SHP77 treated with DMSO at 0.1 percent for 48 hours (cell line): ENCODE results near the gene INSIG1.

Source experiments
- DNase-seq: peaks from one replicate; lab custom pipeline; 2025; lab: John Stamatoyannopoulos, UW

Gene INSIG1

DNA sequence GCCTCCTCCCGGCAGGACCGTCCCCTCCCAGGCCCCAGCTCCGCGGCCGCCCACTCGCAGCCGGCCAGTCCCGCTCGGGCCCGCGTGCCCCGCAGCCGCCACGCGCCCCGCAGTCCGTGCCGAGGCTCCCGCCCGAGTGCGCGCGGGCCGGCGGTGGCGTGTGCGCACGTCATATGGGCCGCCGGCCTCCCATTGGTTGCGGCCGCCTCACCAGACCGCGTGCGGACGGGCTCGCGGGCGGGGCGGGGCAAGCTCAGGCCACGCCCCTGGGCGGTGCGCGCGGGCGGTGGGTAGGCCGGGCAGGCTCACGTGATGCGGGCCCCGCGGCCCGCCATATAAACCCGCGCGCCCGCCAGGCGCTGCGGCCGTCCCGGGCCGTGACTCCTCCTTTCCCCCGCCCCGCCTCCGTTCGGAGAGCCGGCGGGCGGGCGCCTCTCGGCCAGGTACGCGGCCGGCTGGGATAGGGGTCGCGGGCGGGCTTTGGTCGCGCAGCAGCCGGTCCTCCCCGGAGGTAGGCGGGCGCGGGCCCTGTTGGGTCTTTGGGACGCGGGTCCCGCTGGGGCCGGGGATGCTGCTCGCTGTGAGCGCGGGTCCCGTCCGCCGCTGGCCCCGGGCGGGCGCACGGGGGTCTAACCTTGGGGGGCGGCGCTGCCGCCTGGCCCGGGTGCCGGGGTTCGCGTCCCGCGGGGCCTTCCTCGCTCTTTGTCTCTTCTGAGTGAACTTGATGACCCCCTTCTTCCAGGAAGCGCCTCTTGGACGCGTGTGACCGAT lies at the start of gene INSIG1:
Gene INSIG1 (plus strand): TSS at position 362 of the 771 bp plus-strand sequence. CDS start 408 bp downstream, at position 770.
- DNase-seq, result peak; percentile 54

DNA sequence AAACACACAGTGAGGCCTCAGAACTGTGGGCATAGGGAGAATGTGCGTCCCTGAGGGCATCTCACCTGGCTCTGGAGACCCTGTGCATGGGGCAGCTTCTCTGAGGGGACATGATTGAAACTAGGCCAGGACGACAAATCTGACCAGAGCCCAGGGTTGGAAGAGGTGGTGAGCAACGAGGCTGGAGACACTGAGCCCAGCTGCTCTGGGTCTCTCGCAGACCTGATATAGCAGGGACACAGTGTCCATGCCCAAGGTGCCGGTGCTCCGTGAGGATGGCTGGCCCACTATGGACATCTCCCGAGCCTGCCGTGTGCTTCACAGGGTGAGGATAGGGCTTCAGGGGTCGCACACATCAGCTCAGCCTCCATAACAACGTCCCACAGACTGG lies 49.3 kb upstream of the INSIG1 start:
- no peak for DNase-seq

DNA sequence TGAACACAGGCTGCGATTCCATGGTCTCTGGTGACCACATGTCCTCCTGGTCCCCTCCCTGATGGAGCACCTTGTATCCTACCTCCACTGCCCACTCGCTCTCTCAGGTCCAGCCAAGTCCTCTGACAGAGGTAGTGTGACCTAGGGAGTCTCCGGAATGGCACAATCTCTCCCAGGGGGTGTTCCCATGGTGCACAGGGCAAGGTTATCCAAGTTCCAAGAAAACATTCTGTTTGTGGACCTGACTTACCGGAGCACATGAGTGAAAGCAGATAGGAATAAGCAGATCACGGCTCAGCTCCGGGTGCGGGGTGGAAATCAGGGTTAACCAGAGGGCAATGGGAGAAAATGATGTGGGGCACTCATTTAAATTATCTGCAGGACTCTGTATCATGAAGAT lies 45.8 kb upstream of the INSIG1 start:
- DNase-seq, result no peak

DNA sequence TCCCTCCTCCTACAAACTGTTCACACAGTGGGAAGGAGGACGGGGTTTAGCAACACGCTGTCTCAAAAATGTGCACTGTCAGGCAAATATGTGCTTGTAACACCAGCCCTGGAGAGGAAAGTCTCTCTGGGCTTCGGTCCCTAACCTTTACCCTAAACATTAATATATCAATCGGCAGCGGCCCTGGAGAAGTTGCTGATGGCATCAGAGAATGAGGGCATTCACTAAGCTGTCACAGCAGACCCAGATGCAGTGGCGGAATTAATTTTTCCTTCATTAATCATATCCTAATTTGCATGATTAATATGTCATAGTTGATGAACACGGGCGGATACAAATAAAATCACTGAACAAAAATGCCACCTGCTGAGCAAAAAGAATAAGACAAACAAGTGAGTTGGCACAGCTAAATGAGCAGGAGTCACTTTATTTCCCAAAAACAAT lies 45.2 kb upstream of the INSIG1 start:
- no peak for DNase-seq

DNA sequence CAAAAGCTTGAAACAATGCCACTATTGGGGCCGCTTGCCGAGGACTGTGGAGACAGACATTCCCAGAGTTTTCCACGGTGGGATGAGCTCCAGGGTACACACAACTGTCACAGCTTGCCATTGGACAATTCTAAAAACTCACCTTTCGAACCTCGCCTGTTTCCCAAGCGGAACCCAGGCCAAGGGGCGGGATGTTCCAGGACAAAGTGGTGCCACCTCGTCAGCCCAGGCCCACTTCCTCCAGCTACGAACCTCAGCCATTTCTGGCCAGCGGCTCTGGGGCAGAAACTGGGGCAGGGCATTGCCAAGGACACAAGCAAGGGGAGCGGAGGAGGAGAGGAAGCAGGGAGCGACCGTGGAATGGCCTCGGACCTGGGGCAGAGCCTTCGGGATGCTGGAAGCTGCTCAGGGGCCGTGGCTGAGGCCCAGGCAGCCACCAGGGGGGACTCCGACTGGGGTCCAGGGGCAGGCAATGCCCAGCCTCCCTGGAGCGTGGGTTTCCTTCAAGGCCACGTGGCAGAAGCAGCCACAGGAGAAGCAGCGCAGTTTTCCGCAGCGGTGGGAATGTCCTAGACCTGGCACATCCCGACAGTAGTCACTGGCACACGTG lies 44.7 kb upstream of the INSIG1 start:
- DNase-seq, result no peak

DNA sequence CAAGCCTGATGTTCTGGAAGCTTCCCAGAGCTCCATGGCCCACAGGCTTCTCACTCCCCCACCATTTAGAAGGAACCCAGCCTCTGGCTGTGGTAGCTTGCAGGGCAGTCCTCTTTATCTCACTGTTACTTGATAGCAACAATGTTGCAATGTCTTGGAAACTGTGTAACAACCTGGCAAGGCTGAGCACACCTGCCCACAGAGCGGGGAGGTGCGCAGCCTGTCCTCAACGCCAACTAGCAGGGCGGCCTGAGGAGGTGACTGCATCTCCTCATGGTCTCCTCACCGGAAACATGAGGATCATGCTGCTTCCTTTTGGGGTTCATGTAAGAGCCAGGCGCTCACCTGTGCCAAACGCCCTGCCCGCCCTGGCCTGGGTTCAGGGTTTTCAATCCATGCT lies 43.7 kb upstream of the INSIG1 start:
- DNase-seq, result no peak

DNA sequence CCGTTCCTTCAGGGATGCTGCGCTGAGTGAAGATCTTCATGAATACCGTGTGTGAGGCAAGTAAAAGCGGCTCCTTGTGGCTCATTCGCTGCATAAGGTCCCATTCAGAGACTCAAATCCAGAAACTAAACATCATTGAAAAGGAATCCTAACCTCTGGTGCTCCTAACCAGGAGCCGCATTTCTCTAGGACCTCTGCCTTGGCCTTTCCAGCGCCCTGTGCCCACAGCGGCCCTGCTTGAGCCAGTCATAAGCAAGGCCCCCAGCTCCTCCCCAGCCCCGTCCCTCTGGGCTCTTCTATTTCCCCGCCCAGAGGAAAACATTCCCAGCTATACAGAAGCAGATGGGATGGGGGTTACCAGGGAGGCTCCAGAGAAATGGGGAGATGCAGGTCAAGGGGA lies 42.6 kb upstream of the INSIG1 start:
- no peak for DNase-seq

DNA sequence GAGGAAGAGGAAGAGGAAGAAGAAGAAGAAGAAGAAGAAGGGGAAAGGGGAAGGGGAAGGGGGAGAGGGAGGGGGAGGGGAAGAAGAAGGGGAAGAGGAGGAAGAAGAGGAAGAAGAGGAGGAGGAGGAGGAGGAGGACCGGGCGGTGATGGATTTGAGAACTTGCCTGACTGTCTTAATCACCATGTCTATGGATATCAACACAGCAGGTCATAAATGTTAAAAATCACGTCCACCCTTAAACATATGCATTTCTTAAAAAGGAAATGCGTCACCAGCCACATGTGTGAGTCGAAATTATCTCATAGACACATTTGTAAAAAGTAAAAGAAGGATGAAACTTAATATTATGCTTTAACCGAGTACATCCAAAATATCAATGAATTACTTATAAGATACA lies 42.1 kb upstream of the INSIG1 start:
- no peak for DNase-seq

DNA sequence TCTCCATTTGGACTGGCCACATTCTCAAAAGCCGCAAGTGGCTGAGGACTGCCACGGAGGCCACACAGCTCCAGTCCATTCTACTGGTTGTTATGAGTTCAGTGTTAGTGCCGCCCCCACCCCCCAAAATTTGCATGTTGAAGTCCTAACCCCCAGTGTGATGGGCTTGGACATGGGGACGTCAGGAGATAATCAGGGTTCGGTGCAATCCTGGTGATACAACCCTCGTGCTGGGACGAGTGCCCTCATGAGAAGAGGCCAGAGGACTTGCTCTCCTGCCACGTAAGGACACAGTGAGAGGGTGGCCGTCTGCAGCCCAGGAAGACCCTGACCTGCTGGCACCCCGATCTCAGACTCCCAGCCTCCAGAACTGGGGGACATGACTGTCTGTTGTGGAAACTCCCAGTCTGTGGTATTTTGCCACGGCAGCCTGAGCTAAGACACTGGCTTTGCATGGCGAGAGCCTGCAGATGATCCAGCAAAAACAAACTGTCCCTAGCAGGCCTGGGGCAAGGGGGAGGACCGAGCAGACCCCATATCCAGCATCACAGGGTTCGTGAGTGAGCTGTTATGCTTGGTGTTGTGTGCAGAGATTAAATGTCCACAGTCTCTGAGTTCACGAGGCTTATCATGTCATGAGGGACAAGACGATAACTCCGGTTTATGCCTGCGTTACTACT lies 41.5 kb upstream of the INSIG1 start:
- DNase-seq, result no peak

DNA sequence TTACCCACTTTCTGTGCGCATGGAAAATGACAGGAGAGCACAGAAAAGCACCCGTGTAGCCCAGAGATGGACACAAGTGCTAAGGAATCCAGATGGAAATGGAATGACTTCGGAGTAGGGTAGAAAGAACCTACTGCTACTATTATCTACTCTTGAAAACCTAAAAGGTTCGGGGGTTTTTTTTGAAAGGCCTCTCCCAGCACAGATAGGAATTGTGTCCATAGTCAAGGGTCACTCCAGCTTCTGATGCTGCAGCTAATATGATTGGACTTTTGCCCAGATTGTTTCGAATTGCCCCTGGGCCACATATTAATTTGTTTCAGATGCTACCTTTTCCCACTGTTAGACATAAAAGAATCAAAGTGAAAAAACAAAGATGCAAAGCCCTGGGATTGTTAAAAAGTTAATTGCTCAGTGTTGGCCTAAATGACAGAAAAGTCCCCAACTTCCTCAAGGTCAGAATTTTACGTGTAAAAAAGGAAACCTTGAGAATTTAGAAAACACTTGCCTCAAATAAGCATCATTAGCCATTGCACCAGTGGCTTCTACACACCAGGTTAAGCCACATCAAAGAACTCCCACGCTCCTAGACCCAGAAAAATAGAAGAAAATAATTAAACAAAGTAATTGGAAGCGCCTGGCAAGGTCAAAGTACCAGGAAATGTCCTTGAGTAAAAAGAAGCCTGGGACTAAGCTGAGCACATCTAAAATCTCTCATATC lies 40.8 kb upstream of the INSIG1 start:
- no peak for DNase-seq

DNA sequence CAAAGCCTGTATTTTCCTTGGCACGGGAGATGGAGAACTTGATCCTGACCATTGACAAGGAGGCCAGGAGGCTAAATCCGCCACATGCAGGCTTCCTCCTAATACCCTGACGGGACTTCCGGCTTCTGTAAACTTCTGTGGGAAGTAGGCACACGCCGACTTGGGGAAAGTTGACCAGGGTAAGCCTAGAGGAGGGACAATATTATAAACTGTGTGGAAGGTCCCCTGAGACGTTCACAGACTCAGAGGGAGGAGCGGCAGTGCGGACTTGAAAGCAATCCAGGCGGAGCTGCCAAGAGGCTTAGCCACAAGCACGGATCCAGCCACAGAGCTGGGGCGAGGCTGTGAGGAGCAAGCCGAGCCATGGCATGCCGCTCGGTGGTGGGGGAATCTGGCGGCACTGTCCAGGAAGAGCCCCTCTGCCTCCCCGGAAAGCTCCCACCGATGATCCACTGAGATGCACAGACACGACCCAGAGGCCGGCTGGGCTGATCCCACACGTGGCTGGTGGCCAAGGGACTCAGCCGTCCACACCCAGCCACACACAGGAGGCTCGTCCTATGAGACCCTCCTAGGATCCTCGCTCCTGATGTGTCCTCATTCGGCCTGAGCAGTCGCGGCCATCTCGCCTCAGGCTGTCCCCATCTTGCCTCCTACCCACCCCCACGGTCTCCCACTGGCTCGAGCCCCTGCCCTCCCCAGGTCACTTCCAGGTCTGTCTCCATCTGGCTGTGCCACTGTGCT lies 40.0 kb upstream of the INSIG1 start:
- DNase-seq, result no peak

DNA sequence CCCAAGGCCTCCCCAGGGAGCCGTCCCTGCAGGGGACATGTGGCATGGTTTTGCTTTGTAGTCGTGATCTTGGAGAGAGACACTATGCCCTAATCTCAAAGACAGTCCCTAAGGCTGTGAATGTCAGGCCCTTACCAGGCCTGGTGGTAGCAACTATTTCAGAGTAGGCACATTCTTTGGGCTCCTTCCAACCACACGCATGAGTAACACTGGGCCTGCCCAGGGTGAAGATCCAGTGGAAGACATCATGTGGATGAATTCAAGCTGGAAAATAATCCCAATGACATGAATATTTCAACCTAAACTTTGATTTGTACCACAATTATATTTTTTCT lies 39.5 kb upstream of the INSIG1 start:
- no peak for DNase-seq

DNA sequence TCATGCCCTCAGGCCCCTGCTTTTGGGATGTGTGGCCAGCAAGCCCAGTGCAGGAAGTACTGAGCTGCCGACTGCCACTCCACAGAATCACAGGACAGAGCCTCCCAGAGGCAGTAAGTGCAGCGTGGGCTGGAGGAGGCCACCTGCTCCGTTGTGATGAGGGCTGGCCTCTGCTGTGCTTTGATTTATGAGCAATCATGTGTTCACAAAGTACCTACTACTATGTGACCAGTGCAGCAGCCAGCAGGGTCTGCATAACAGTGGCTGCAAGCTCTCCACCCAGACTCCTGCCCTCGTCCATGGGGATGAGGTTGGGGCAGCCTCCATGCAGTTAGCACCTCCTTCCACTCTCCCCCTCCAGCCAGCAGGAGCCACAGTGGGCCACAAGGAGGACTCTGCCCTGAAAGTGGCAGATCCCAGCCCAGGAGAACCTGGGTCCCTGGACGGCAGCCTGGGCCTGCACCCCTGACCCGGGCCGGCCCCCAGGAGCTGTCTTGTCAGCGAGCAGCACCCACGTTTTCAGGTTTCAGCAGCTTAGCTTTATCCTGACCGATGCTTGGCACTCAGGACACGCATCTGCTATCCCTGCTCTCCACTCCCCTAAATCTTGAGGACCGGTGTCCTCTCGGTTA lies 37.7 kb upstream of the INSIG1 start:
- no peak for DNase-seq

DNA sequence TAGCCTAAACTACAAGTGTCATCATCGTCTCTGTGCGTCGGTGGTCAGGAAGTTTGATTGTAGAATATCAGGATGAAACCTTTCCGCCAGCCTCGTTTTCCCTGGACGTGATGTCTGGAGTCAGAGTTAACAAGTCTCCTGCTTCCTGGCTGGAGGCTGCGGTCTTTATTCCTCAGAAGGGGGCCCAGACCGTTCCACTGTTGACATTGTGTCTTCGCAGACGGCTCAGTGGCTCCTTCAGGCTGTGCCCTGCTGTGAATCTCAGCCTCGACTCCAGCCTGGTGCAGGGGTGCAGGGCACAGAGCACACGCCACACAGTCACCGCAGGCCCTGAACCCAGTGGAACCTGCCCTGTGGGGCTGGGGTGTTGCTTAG lies 37.2 kb upstream of the INSIG1 start:
- no peak for DNase-seq

DNA sequence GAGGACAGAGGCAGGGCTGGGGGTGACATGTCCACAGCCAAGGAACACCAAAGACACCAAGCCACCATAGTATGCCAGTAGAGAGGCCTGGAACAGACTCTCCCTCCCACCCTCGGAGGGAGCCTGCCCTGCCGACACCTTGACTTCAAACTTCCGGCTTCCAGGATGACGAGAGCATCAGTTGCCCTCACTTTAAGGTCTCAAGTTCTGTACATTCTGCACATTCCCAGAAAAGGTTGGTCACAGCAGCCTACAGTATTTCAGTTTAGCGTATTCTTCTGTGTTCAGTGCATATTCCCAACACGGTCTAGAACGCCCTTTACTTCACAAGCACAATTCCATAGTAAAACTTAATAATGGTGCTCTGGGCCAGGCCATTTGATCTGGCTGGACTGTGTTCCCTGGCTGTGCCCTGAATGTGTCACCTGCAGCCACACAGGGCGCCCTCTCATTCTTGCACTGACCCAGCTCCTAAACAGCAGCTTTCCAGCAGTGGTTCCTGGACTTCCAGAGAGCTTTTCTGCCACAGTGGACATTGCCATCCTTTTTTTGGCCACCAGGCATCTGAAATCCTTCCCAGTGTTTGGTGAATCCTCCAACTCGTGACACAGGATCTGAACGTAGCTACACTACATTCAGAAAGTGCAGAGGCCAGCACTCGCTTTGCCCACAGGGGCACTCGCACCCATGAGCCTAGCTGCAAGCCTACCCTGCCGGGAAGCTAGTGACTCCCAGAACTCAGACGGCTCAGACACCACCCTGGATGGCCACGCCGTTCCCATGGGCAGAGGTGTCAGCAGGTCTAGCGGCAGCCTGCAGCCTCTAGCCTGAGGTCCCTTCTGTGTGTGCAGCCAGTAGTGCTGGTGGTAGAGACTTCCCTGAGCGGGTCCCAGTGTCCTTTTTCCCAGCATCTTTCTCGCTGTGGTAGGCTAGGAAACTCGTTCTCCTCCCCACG lies 36.4 kb upstream of the INSIG1 start:
- DNase-seq, result no peak

DNA sequence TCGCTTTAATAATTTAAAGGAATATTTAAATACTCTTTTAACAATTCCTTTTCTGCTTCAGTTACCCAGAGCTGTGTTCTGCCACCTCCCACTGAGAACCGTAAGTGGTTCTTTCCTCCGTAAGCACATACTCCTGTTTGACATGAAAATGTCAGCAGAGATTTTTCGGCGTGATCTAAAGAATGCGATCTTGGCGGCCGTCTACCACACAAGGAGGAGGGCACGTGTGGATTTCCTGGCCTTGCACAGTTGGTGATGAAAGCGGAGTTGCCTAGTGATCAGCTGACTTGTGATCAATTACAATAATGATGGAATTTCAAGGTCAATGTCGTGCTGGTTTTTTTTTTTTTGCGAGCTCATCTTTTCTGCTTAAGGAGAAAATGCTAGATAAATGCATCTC lies 35.6 kb upstream of the INSIG1 start:
- no peak for DNase-seq

DNA sequence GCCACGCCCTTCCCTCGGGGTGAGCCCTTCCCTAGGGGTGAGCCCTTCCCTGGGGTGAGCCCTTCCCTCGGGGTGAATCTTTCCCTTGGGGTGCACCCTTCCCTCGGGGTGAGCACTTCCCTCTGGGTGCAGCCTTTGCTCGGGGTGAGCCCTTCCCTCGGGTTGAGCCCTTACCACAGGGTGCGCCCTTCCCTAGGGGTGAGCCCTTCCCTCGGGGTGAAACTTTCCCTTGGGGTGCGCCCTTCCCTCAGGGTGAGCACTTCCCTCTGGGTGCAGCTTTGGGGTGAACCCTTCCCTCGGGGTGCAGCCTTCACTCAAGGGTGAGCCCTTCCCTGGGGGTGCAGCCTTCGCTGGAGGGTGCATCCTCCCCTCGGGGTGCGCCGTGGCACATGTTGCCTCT lies 34.6 kb upstream of the INSIG1 start:
- no peak for DNase-seq

DNA sequence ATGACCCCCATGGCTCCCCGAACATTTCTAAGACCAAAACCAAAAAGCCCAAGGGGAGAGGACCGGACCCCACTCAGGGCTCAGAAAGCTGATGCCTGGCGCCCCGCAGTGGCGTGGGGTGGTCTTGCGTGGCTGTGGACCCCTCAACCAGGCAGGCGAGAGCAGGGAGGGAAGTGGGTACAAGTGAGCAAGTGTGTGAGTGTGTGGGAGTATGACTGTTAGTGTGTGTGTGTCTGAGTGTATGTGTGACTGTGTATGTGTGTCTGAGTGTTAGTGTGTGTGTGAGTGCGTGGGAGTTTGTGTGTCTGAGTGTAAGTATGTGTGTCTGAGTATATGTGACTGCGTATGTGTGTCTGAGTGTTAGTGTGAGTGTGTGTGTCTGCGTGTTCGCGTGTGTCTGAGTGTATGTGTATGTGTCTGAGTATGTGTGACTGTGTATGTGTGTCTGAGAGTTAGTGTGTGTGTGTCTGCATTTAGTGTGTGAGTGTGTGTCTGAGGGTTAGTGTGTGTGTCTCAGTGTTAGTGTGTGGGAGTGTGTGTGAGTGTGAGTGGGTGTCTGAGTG lies 34.0 kb upstream of the INSIG1 start:
- no peak for DNase-seq

DNA sequence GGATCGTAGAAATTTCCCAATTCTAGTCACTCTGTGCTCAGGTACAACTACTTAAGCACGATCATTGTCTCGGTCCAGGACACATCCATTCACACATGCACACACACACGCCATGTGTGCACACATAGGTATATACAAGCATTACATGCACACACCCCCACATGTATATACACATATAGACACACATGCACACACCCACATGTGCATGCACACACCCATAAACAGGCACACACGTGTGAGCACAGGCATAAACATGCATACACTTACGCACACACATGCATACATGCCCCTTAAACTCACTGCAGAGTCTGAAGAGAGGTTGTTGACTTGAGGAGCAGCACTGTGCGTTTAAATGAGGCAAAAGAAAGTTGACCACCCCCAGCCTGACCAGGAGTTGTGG lies 32.5 kb upstream of the INSIG1 start:
- no peak for DNase-seq

DNA sequence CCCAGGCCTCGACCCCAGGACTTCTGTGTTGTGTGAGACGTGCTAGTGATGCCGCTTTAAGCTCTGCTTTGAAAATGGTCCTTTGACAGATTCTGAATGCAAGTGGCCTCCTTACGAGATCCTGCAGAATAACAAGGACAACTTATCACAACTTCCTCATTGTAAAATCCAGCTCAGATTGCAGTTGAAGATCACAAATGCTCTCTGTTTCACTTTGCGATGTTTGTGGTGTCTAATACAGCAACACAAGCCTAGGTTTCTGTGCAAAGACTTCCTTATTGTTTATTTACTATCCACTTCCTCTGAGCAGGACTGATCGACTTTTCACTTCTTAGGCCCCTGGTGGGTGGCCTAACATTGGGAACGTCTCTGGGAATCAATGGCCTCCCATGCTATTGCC lies 31.7 kb upstream of the INSIG1 start:
- DNase-seq, result no peak
